ENCODE data around the gene ERICH6B.

GRCh38 chr13:45541806-45542205, 73.7 kb downstream of the ERICH6B start:
- TF ChIP-seq POLR2AphosphoS5 (IDR thresholded peaks at IDR 0.05; ENCODE audit: low read depth) (no peak), GABPA (IDR thresholded peaks at IDR 0.05; ENCODE audit: low read depth) (no peak), CTCF (IDR thresholded peaks at IDR 0.05; ENCODE audit: insufficient read depth, low read length) (no peak), REST (IDR thresholded peaks at IDR 0.05; ENCODE audit: insufficient replicate concordance, low read depth) (no peak), SPI1 (IDR thresholded peaks at IDR 0.05; ENCODE audit: borderline replicate concordance, low read depth) (no peak)
